Fibroblast of skin of scalp (primary cell): ENCODE results near the gene RRP7A. TPM values are rescaled to one million over a fixed set of nuclear protein-coding genes. Genes with fewer than 3 reads are reported as not detected.
"Not testable (repeated sequence)": the region's sequence is repeated elsewhere in the genome, so short reads cannot be mapped to it uniquely, and the experiment has no call there.

Experiments used
- DNase-seq: peaks from one replicate; pipeline ENCODE4 v3.0.0-alpha.2; 2013
- polyA plus RNA-seq, 2 experiments: library from polyadenylated mRNA; unstranded; fragments of 120-200 nt; gene quantifications; one replicate each; pipeline ENCODE4 v1.2.1, GENCODE V29; 2013; ENCODE audit not compliant: insufficient read length in 2 of 2

Gene RRP7A
- 31.6 TPM for polyA plus RNA-seq (2013, experiment 1 of 2; ENCODE audit: insufficient read length)
- polyA plus RNA-seq (2013, experiment 2 of 2; ENCODE audit: insufficient read length), result 26.9 TPM

GRCh38 chr22:42519525-42520401, at the start of gene RRP7A:
RRP7A (minus strand) TSS chr22:42519796; CDS start chr22:42519786, 10 bp downstream.
- peak; percentile 70 for DNase-seq

GRCh38 chr22:42567950-42568349, 48.4 kb upstream of the RRP7A start:
- not testable (repeated sequence) for DNase-seq

GRCh38 chr22:42565956-42566355, 46.4 kb upstream of the RRP7A start:
- no peak for DNase-seq

- DNase-seq, result no peak
Observed at GRCh38 chr22:42564699-42565098, 45.1 kb upstream of the RRP7A start.

GRCh38 chr22:42563943-42564342, 44.3 kb upstream of the RRP7A start:
- DNase-seq, result not testable (repeated sequence)

GRCh38 chr22:42562684-42563083, 43.1 kb upstream of the RRP7A start:
- no peak for DNase-seq

- no peak for DNase-seq
Observed at GRCh38 chr22:42562279-42562678, 42.7 kb upstream of the RRP7A start.

GRCh38 chr22:42561856-42562255, 42.3 kb upstream of the RRP7A start:
- no peak for DNase-seq

- DNase-seq, result peak; percentile 27
Observed at GRCh38 chr22:42560781-42561180, 41.2 kb upstream of the RRP7A start.

- DNase-seq, result no peak
Observed at GRCh38 chr22:42560381-42560780, 40.8 kb upstream of the RRP7A start.

GRCh38 chr22:42553475-42554361, 34.1 kb upstream of the RRP7A start, which contains the start of gene SERHL2:
SERHL2 (plus strand) TSS chr22:42553956; CDS start chr22:42554021, 65 bp downstream.
- DNase-seq, result peak; percentile 83

GRCh38 chr22:42552294-42552647, 32.7 kb upstream of the RRP7A start:
- not testable (repeated sequence) for DNase-seq

GRCh38 chr22:42549331-42550060, 29.9 kb upstream of the RRP7A start:
- DNase-seq, result no peak

- DNase-seq, result no peak
Observed at GRCh38 chr22:42548597-42549330, 29.2 kb upstream of the RRP7A start.

- DNase-seq, result not testable (repeated sequence)
Observed at GRCh38 chr22:42548126-42548525, 28.5 kb upstream of the RRP7A start.

- DNase-seq, result no peak
Observed at GRCh38 chr22:42547562-42547961, 28.0 kb upstream of the RRP7A start.

GRCh38 chr22:42544686-42545085, 25.1 kb upstream of the RRP7A start:
- DNase-seq, result no peak

GRCh38 chr22:42539236-42539771, 19.7 kb upstream of the RRP7A start:
- not testable (repeated sequence) for DNase-seq

- not testable (repeated sequence) for DNase-seq
Observed at GRCh38 chr22:42537199-42537831, 17.7 kb upstream of the RRP7A start.

- DNase-seq, result not testable (repeated sequence)
Observed at GRCh38 chr22:42536634-42537033, 17.0 kb upstream of the RRP7A start.

GRCh38 chr22:42536166-42536565, 16.6 kb upstream of the RRP7A start:
- DNase-seq, result no peak
